WI38 (cell line): ENCODE measurements around the gene KRT6A.

Source experiments
- H3K4me3 ChIP-seq: 2 replicates; pipeline ENCODE4 v1.5.1; 2011; ENCODE audit warnings: low read depth, mild to moderate bottlenecking, control low read depth, low read length
- TF ChIP-seq, protein P1 (sequence below): IDR thresholded peaks from 2 replicates; pipeline ENCODE4 v1.5.1; 2012; ENCODE audit warnings: low read depth, mild to moderate bottlenecking, control low read depth, low read length

Gene KRT6A

GRCh38 chr12:52519826-52520662, 27.0 kb upstream of the KRT6A start, which contains the start of gene KRT5:
Gene KRT5, minus strand, starts transcription at chr12:52520394. Its CDS starts 98 bp downstream, at chr12:52520296.
- no peak within 1 kb of the TSS for H3K4me3 ChIP-seq
- TF ChIP-seq, protein P1, sequence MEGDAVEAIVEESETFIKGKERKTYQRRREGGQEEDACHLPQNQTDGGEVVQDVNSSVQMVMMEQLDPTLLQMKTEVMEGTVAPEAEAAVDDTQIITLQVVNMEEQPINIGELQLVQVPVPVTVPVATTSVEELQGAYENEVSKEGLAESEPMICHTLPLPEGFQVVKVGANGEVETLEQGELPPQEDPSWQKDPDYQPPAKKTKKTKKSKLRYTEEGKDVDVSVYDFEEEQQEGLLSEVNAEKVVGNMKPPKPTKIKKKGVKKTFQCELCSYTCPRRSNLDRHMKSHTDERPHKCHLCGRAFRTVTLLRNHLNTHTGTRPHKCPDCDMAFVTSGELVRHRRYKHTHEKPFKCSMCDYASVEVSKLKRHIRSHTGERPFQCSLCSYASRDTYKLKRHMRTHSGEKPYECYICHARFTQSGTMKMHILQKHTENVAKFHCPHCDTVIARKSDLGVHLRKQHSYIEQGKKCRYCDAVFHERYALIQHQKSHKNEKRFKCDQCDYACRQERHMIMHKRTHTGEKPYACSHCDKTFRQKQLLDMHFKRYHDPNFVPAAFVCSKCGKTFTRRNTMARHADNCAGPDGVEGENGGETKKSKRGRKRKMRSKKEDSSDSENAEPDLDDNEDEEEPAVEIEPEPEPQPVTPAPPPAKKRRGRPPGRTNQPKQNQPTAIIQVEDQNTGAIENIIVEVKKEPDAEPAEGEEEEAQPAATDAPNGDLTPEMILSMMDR: no peak

GRCh38 chr12:52519387-52519703, 26.3 kb upstream of the KRT6A start:
- no peak overlapping the region for H3K4me3 ChIP-seq
- TF ChIP-seq, protein P1: no peak

- H3K4me3 ChIP-seq: no peak overlapping the region
- TF ChIP-seq, protein P1: no peak
Observed at GRCh38 chr12:52518574-52519386, 25.7 kb upstream of the KRT6A start.

- no peak overlapping the region for H3K4me3 ChIP-seq
- TF ChIP-seq, protein P1: no peak
Observed at GRCh38 chr12:52517888-52518287, 24.8 kb upstream of the KRT6A start.

DNA sequence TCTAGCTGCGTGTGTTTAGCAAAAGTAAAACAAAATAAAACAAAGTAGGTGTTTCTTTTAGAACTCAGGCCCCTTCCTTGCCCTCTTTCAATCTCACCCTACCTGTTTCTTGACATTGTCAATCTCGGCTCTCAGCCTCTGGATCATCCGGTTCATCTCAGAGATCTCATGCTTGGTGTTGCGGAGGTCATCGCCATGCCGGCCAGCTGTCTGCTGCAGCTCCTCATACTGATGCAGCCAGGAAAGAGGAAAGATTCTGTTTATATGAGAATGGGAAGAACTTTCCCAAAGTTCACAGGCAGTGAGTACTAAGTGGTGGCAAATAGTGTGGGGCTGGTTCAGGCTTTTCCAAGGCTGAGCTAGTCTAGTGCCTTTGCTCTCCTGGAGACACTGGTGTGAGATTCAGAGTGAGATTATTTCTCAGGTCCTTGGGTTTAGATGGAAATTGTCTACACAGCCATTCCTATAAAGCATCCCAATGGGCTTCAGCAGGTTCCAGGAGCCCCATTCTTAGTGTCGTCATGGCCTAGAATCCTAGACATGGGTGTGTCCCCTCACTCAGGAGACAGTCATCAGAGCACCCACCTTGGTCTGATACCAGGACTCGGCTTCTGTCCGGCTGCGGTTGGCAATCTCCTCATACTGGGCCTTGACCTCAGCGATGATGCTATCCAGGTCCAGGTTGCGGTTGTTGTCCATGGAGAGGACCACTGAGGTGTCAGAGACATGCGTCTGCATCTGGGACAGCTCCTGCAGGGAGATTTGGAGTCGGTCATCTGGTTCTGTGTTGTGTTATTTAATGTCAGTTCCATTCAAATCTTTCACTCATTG, 24.2 kb upstream of the KRT6A start:
- H3K4me3 ChIP-seq: no peak overlapping the region
- TF ChIP-seq, protein P1: no peak

- TF ChIP-seq, protein P1: no peak
- H3K4me3 ChIP-seq: no peak overlapping the region
Observed at GRCh38 chr12:52515927-52516831, 23.1 kb upstream of the KRT6A start.
